Liver (tissue), 9 donors: ENCODE data around the gene EMILIN3. TPM values are rescaled to one million over a fixed set of nuclear protein-coding genes. Genes with fewer than 3 reads are reported as not detected.

Experiments used
- DNase-seq: peaks from one replicate; pipeline ENCODE4 v3.0.0-alpha.2; 2017; ENCODE audit warnings: low spot score
- H3K27ac ChIP-seq, 2 donors: one replicate each; pipeline ENCODE4 v1.7.0; 2013; ENCODE audit warnings: inconsistent platforms in 2 of 2, low read length in 2 of 2, control low read depth in 1 of 2, low read depth in 1 of 2, mild to moderate bottlenecking in 1 of 2
- H3K27me3 ChIP-seq, 4 donors: one replicate each; pipeline versions ENCODE4 v1.6.1 to v1.7.0; 2013; ENCODE audit warnings: low read length in 3 of 4, inconsistent platforms in 1 of 4, mild to moderate bottlenecking in 1 of 4, moderate library complexity in 1 of 4; ENCODE audit not compliant: control insufficient read depth in 4 of 4, insufficient read depth in 4 of 4
- H3K36me3 ChIP-seq, 4 donors: one replicate each; pipeline versions ENCODE4 v1.6.1 to v1.7.0; 2013; ENCODE audit warnings: low read length in 3 of 4, mild to moderate bottlenecking in 3 of 4, low read depth in 1 of 4, moderate library complexity in 1 of 4; ENCODE audit not compliant: control insufficient read depth in 4 of 4, insufficient read depth in 3 of 4
- H3K4me1 ChIP-seq, 4 donors: one replicate each; pipeline versions ENCODE4 v1.6.1 to v1.7.0; 2013; ENCODE audit warnings: low read length in 3 of 4, mild to moderate bottlenecking in 3 of 4, moderate library complexity in 1 of 4; ENCODE audit not compliant: control insufficient read depth in 4 of 4, insufficient read depth in 4 of 4
- H3K4me3 ChIP-seq, 3 donors: one replicate each; pipeline versions ENCODE4 v1.6.1 to v1.7.0; 2013; ENCODE audit warnings: low read length in 3 of 3, control low read depth in 1 of 3, low read depth in 1 of 3, mild to moderate bottlenecking in 1 of 3
- H3K9ac ChIP-seq, 2 donors: one replicate each; pipeline ENCODE4 v1.7.0; 2013; ENCODE audit warnings: low read length in 2 of 2, mild to moderate bottlenecking in 2 of 2, moderate library complexity in 2 of 2, control low read depth in 1 of 2, low read depth in 1 of 2
- H3K9me3 ChIP-seq, 4 donors: one replicate each; pipeline versions ENCODE4 v1.6.1 to v1.7.0; 2013; ENCODE audit warnings: low read length in 3 of 4; ENCODE audit not compliant: control insufficient read depth in 4 of 4
- ATF3 ChIP-seq: IDR thresholded peaks from 2 replicates; pipeline ENCODE4 v1.6.1; 2016; ENCODE audit warnings: antibody characterized with exemption
- CTCF ChIP-seq: fragments of 150-350 bp; IDR thresholded peaks from 2 replicates; pipeline ENCODE4 v1.5.1; 2017; ENCODE audit warnings: improper control_type of control experiment, low read depth, low read length; ENCODE audit not compliant: missing input control
- EGR1 ChIP-seq, 2 donors: IDR thresholded peaks; 2 replicates each; pipeline ENCODE4 v1.6.1; 2016 to 2018; ENCODE audit warnings: antibody characterized with exemption in 2 of 2, low read depth in 2 of 2
- FOXA1 ChIP-seq: IDR thresholded peaks from 2 replicates; pipeline ENCODE4 v1.6.1; 2016; ENCODE audit warnings: antibody characterized with exemption
- GABPA ChIP-seq, 2 donors: IDR thresholded peaks in 1 of 2; conservative IDR thresholded peaks in 1 of 2; 2 replicates each; pipeline ENCODE4 v1.6.1; 2016; ENCODE audit warnings: antibody characterized with exemption in 2 of 2, mild to moderate bottlenecking in 1 of 2, moderate library complexity in 1 of 2
- HNF4A ChIP-seq, 2 donors: conservative IDR thresholded peaks; 2 replicates each; pipeline ENCODE4 v1.6.1; 2016; ENCODE audit warnings: antibody characterized with exemption in 2 of 2, mild to moderate bottlenecking in 2 of 2
- HNF4G ChIP-seq: IDR thresholded peaks from 2 replicates; pipeline ENCODE4 v1.6.1; 2016; ENCODE audit warnings: antibody characterized with exemption
- JUND ChIP-seq, 2 donors: IDR thresholded peaks; 2 replicates each; pipeline ENCODE4 v1.6.1; 2016; ENCODE audit warnings: antibody characterized with exemption in 2 of 2
- MAX ChIP-seq: IDR thresholded peaks from 2 replicates; pipeline ENCODE4 v1.6.1; 2016; ENCODE audit warnings: antibody characterized with exemption
- NR2F2 ChIP-seq: IDR thresholded peaks from 2 replicates; pipeline ENCODE4 v1.6.1; 2016; ENCODE audit warnings: antibody characterized with exemption
- RAD21 ChIP-seq, 2 donors: IDR thresholded peaks; 2 replicates each; pipeline ENCODE4 v1.6.1; 2016; ENCODE audit warnings: antibody characterized with exemption in 2 of 2, mild to moderate bottlenecking in 2 of 2
- REST ChIP-seq: IDR thresholded peaks from 2 replicates; pipeline ENCODE4 v1.6.1; 2016; ENCODE audit warnings: antibody characterized with exemption, mild to moderate bottlenecking
- RXRA ChIP-seq, 2 donors: IDR thresholded peaks; 2 replicates each; pipeline ENCODE4 v1.6.1; 2017 to 2018; ENCODE audit warnings: antibody characterized with exemption in 2 of 2, mild to moderate bottlenecking in 1 of 2
- SP1 ChIP-seq: IDR thresholded peaks from 2 replicates; pipeline ENCODE4 v1.6.1; 2018; ENCODE audit warnings: antibody characterized with exemption, mild to moderate bottlenecking
- TAF1 ChIP-seq: conservative IDR thresholded peaks from 2 replicates; pipeline ENCODE4 v1.6.1; 2016; ENCODE audit warnings: antibody characterized with exemption, mild to moderate bottlenecking
- YY1 ChIP-seq: IDR thresholded peaks from 2 replicates; pipeline ENCODE4 v1.6.1; 2016; ENCODE audit warnings: antibody characterized with exemption, mild to moderate bottlenecking
- ZBTB33 ChIP-seq: IDR thresholded peaks from 2 replicates; pipeline ENCODE4 v1.6.1; 2016; ENCODE audit warnings: antibody characterized with exemption
- WGBS: extraction: QIAGEN DNeasy Blood & Tissue Kit; methylation state at CpG from one replicate; pipeline ENCODE4 v1.1.7; 2013; 5-methylcytosine and 5-hydroxymethylcytosine counted together
- polyA plus RNA-seq, 2 donors: library from polyadenylated mRNA; stranded (reverse) in 1 of 2; unstranded in 1 of 2; fragments of 200-250 nt in 1 of 2; fragments of >200 nt in 1 of 2; fragmentation: Nextera tagmentation in 1 of 2; extraction: Ambion mirVana in 1 of 2; gene quantifications; one replicate each; pipeline versions ENCODE4 v1.2.1 to v1.2.3, GENCODE V29; 2013 to 2015
- total RNA-seq, 2 donors: library from RNA; depleted of rRNA; stranded (reverse); fragments of >200 nt; gene quantifications; one replicate each; pipeline ENCODE4 v1.2.3, GENCODE V29; 2014
- donor health status: healthy.
- donor health status: healthy.
- donor health status: healthy.
- donor health status: healthy.
- donor health status: healthy.

The EMILIN3 gene
- total and polyA plus RNA-seq, 4 donors: 0.05 to 0.79 (median 0.17) TPM; not detected in 1

GRCh38 chr20:41387444-41387851 is 20.8 kb upstream of the EMILIN3 start:
- Histone ChIP-seq H3K27me3 (no peaks in the 10 kb centered on the region), H3K4me1 (no peaks in the 10 kb centered on the region), H3K4me3 (no peak overlapping the region), H3K36me3 (no peaks in the 10 kb centered on the region), H3K9me3 (no peaks in the 10 kb centered on the region), H3K27ac (no peak overlapping the region), H3K9ac (no peak overlapping the region)
- no peak for DNase-seq
- TF ChIP-seq RAD21 (IDR thresholded peaks at IDR 0.05) (no peak), ATF3 (no peak), CTCF (no peak), FOXA1 (no peak), GABPA (IDR thresholded peaks at IDR 0.05 in 1 of 2, conservative IDR thresholded peaks at IDR 0.05 in 1 of 2) (no peak), REST (no peak), RXRA (IDR thresholded peaks at IDR 0.05) (no peak), ZBTB33 (no peak), TAF1 (no peak), SP1 (no peak), HNF4A (conservative IDR thresholded peaks at IDR 0.05) (no peak), JUND (IDR thresholded peaks at IDR 0.05) (no peak), YY1 (no peak), MAX (no peak), HNF4G (no peak), EGR1 (IDR thresholded peaks at IDR 0.05; ENCODE audit: low read depth in 2 of 2) (no peak), NR2F2 (no peak)
- 62% methylated on average over 9 of the region's 9 CpGs for WGBS
